ENCODE results near the gene SCYGR4.
"Not testable (repeated sequence)": the region's sequence is repeated elsewhere in the genome, so short reads cannot be mapped to it uniquely, and the experiment has no call there.

Gene SCYGR4

GRCh38 chr2:227666631-227667170 is 49.4 kb downstream of the SCYGR4 start, which contains the start of gene SCYGR5:
Gene SCYGR5 (plus strand): TSS chr2:227666804. CDS start chr2:227666804, 0 bp downstream.
- DNase-seq (ENCODE audit: low spot score) = not testable (repeated sequence)

Measured in NAMALWA (cell line).